Measurements from ENCODE around the gene PHF21A. TPM values are rescaled to one million over a fixed set of nuclear protein-coding genes. Genes with fewer than 3 reads are reported as not detected.

PHF21A gene
- total RNA-seq, 1 experiment from 2014 or later = 29.4 TPM

- Mint-ChIP-seq H3K36me3 (peaks cover 12% of the 10 kb centered on the region), H3K27me3 (ENCODE audit: low read depth) (no peaks in the 10 kb centered on the region; the same call in 1 of the 2 replicates), H3K27ac (peak overlapping the region; percentile 73; the same call in 1 of the 2 replicates), H3K4me1 (peaks cover 10% of the 10 kb centered on the region), H3K4me3 (no peak overlapping the region), H3K9me3 (no peaks in the 10 kb centered on the region)
- no peak for TF ChIP-seq ZBTB21 (CRISPR knock-in tag; IDR thresholded peaks at IDR 0.05; ENCODE audit: borderline replicate concordance)
- no peak for TF ChIP-seq FOXK1 (CRISPR knock-in tag; IDR thresholded peaks at IDR 0.05)
- TF ChIP-seq TP53 (CRISPR knock-in tag; IDR thresholded peaks at IDR 0.05) = no peak
- TF ChIP-seq NFE2L1 (CRISPR knock-in tag; IDR thresholded peaks at IDR 0.05) = no peak
- no peak for TF ChIP-seq CREM (CRISPR knock-in tag; IDR thresholded peaks at IDR 0.05)
- no peak for TF ChIP-seq ZNF396 (CRISPR knock-in tag; IDR thresholded peaks at IDR 0.05; ENCODE audit: borderline replicate concordance)
- TF ChIP-seq KAT7 (CRISPR knock-in tag; IDR thresholded peaks at IDR 0.05; ENCODE audit: borderline replicate concordance) = no peak
- POLR2A ChIA-PET = interaction anchor here (0.6 to 1.8 kb wide), 3 partner anchors 15 to 225 kb away, joined by 3 to 6 read pairs (median 3); partner anchors contain the start of gene LARGE2
- CTCF ChIA-PET = interaction anchor here (4.2 kb wide), 1 partner anchor 70 kb away, joined by 13 read pairs; no protein-coding TSS in a partner anchor
- ATAC-seq (no peak), DNase-seq (ENCODE audit: low spot score) (no peak)
These were observed 184.7 kb downstream of the PHF21A start for GRCh38 chr11:45936511-45937054.

GRCh38 chr11:45935349-45936064 lies 185.7 kb downstream of the PHF21A start:
- Mint-ChIP-seq H3K27me3 (ENCODE audit: low read depth) (no peaks in the 10 kb centered on the region; the same call in 1 of the 2 replicates), H3K4me3 (no peak overlapping the region), H3K4me1 (peaks cover 10% of the 10 kb centered on the region), H3K9me3 (no peaks in the 10 kb centered on the region), H3K27ac (peak overlapping the region; percentile 32; the same call in 1 of the 2 replicates), H3K36me3 (peaks cover 13% of the 10 kb centered on the region)
- CTCF ChIA-PET = interaction anchor here (0.6 kb wide), 1 partner anchor 27 kb away, joined by 4 read pairs; no protein-coding TSS in a partner anchor
- TF ChIP-seq RORB (CRISPR knock-in tag; IDR thresholded peaks at IDR 0.05) = no peak
- no peak for TF ChIP-seq USF2 (CRISPR knock-in tag; IDR thresholded peaks at IDR 0.05)
- TF ChIP-seq KAT7 (CRISPR knock-in tag; IDR thresholded peaks at IDR 0.05; ENCODE audit: borderline replicate concordance) = no peak
- TF ChIP-seq ZNF138 (CRISPR knock-in tag; conservative IDR thresholded peaks at IDR 0.05) = no peak
- TF ChIP-seq JAZF1 (CRISPR knock-in tag; IDR thresholded peaks at IDR 0.05) = no peak
- no peak for TF ChIP-seq ATF2 (CRISPR knock-in tag; IDR thresholded peaks at IDR 0.05; ENCODE audit: borderline replicate concordance, low read depth)
- no peak for TF ChIP-seq CBFB (CRISPR knock-in tag; IDR thresholded peaks at IDR 0.05; ENCODE audit: low read depth)
- no peak for TF ChIP-seq ZNF263 (CRISPR knock-in tag; IDR thresholded peaks at IDR 0.05; ENCODE audit: low read depth)
- TF ChIP-seq, protein P1, sequence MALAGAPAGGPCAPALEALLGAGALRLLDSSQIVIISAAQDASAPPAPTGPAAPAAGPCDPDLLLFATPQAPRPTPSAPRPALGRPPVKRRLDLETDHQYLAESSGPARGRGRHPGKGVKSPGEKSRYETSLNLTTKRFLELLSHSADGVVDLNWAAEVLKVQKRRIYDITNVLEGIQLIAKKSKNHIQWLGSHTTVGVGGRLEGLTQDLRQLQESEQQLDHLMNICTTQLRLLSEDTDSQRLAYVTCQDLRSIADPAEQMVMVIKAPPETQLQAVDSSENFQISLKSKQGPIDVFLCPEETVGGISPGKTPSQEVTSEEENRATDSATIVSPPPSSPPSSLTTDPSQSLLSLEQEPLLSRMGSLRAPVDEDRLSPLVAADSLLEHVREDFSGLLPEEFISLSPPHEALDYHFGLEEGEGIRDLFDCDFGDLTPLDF (CRISPR knock-in tag; IDR thresholded peaks at IDR 0.05) = no peak
- TF ChIP-seq PREB (CRISPR knock-in tag; IDR thresholded peaks at IDR 0.05; ENCODE audit: borderline replicate concordance) = no peak
- TF ChIP-seq, protein P2, sequence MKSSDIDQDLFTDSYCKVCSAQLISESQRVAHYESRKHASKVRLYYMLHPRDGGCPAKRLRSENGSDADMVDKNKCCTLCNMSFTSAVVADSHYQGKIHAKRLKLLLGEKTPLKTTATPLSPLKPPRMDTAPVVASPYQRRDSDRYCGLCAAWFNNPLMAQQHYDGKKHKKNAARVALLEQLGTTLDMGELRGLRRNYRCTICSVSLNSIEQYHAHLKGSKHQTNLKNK (CRISPR knock-in tag; IDR thresholded peaks at IDR 0.05) = no peak
- no peak for TF ChIP-seq SMAD4 (CRISPR knock-in tag; IDR thresholded peaks at IDR 0.05)
- POLR2A ChIA-PET = interaction anchor here (0.6 to 1.8 kb wide), 3 partner anchors 14 to 397 kb away, joined by 3 to 6 read pairs (median 3); partner anchors contain the start of gene LARGE2
- ATAC-seq (no peak), DNase-seq (ENCODE audit: low spot score) (no peak)

Measured in WTC11 (cell line).